Vagina (tissue), 2 donors: Measurements from ENCODE around the gene VTI1A. TPM values are rescaled to one million over a fixed set of nuclear protein-coding genes. Genes with fewer than 3 reads are reported as not detected.
"Not testable (repeated sequence)": the region's sequence is repeated elsewhere in the genome, so short reads cannot be mapped to it uniquely, and the experiment has no call there.

ENCODE experiments used
- DNase-seq, 2 donors: peaks; one replicate each; pipeline ENCODE4 v3.0.0-alpha.2; 2017; ENCODE audit errors: extremely low spot score in 2 of 2
- H3K27ac ChIP-seq: fragments of 200-600 bp; sonication (generic); one replicate; pipeline ENCODE4 v1.5.1; 2019
- H3K27me3 ChIP-seq: fragments of 200-600 bp; sonication (generic); one replicate; pipeline ENCODE4 v1.5.1; 2019
- H3K36me3 ChIP-seq, 2 donors: fragments of 200-600 bp; sonication (generic); one replicate each; pipeline ENCODE4 v1.5.1; 2017 to 2019
- H3K4me1 ChIP-seq: fragments of 200-600 bp; sonication (generic); one replicate; pipeline ENCODE4 v1.5.1; 2019
- H3K4me3 ChIP-seq, 2 donors: fragments of 200-600 bp; sonication (generic); 1 replicate in 1 of 2; 2 replicates in 1 of 2; pipeline ENCODE4 v1.5.1; 2016 to 2019
- H3K9me3 ChIP-seq: fragments of 200-600 bp; sonication (generic); one replicate; pipeline ENCODE4 v1.5.1; 2019
- CTCF ChIP-seq, 3 experiments: fragments of 450-650 bp in 2 of 3; fragments of 200-600 bp in 1 of 3; sonication (generic) in 1 of 3; IDR thresholded peaks; one replicate each; pipeline ENCODE4 v1.5.1; 2017 to 2019; ENCODE audit warnings: antibody characterized with exemption in 3 of 3, mild to moderate bottlenecking in 2 of 3, moderate library complexity in 2 of 3
- POLR2A ChIP-seq, 2 donors: fragments of 450-650 bp; IDR thresholded peaks; one replicate each; pipeline ENCODE4 v1.6.1; 2017; ENCODE audit warnings: antibody characterized with exemption in 2 of 2, mild to moderate bottlenecking in 2 of 2, moderate library complexity in 2 of 2
- POLR2AphosphoS5 ChIP-seq, 2 donors: sonication (generic); formaldehyde crosslinking; IDR thresholded peaks; one replicate each; pipeline ENCODE4 v1.9.0; 2017; ENCODE audit warnings: antibody characterized with exemption in 2 of 2, mild to moderate bottlenecking in 2 of 2, low read depth in 1 of 2; ENCODE audit not compliant: insufficient read depth in 1 of 2
- intact Hi-C: fragments of 100-400 bp; cut with DNase I; formaldehyde crosslinking; loops from one replicate; pipeline ENCODE4 v1.15.1; 2023
- total RNA-seq: library from RNA; depleted of rRNA; stranded (reverse); fragments of >200 nt; gene quantifications from one replicate; pipeline ENCODE4 v1.2.3, GENCODE V29; 2016

VTI1A gene
- total RNA-seq, result 49.1 TPM

GRCh38 chr10:112446855-112447619, at the start of gene VTI1A, which contains the start of gene ZDHHC6:
Gene VTI1A, plus strand, starts transcription at chr10:112447215. Its CDS starts 159 bp downstream, at chr10:112447374.
Gene ZDHHC6, minus strand, starts transcription at chr10:112446914. Its CDS starts 1,478 bp downstream, at chr10:112445436.
- Histone ChIP-seq H3K36me3 (peaks cover 0 to 1% of the 10 kb centered on the region in 2 donors), H3K9me3 (no peaks in the 10 kb centered on the region), H3K27ac (peak within 1 kb of the TSS; percentile 89), H3K4me1 (peaks cover 29% of the 10 kb centered on the region), H3K27me3 (no peaks in the 10 kb centered on the region), H3K4me3 (peak within 1 kb of the TSS; percentile 82 to 94)
- intact Hi-C loops, result no loop called here
- no peak for DNase-seq
- TF ChIP-seq POLR2A (IDR thresholded peaks at IDR 0.05), result no peak
- peak; percentile 79 to 84 for TF ChIP-seq POLR2AphosphoS5 (IDR thresholded peaks at IDR 0.05; ENCODE audit: insufficient read depth in 1 of 2, low read depth in 1 of 2)
- TF ChIP-seq CTCF (IDR thresholded peaks at IDR 0.05), result peak in 1 of 3 experiments; percentile 20

- H3K36me3 ChIP-seq, result no peaks in the 10 kb centered on the region
- intact Hi-C loops, result no loop called here
Measured at GRCh38 chr10:112397592-112397991, 49.4 kb upstream of the VTI1A start.

GRCh38 chr10:112402917-112403316, 44.1 kb upstream of the VTI1A start:
- intact Hi-C loops, result no loop called here
- TF ChIP-seq POLR2AphosphoS5 (IDR thresholded peaks at IDR 0.05; ENCODE audit: insufficient read depth in 1 of 2, low read depth in 1 of 2), result no peak
- TF ChIP-seq CTCF (IDR thresholded peaks at IDR 0.05), result no peak
- TF ChIP-seq POLR2A (IDR thresholded peaks at IDR 0.05), result no peak
- Histone ChIP-seq H3K27me3 (no peaks in the 10 kb centered on the region), H3K36me3 (no peaks in the 10 kb centered on the region), H3K4me1 (no peaks in the 10 kb centered on the region), H3K9me3 (no peaks in the 10 kb centered on the region), H3K4me3 (no peak overlapping the region), H3K27ac (no peak overlapping the region)
- no peak for DNase-seq

More at GRCh38 chr10:112397592-112397991, 49.4 kb upstream of the VTI1A start:
- H3K4me1 ChIP-seq, result no peaks in the 10 kb centered on the region
- H3K27ac ChIP-seq, result no peak overlapping the region
- TF ChIP-seq POLR2AphosphoS5 (IDR thresholded peaks at IDR 0.05; ENCODE audit: insufficient read depth in 1 of 2, low read depth in 1 of 2), result no peak
- no peak for TF ChIP-seq POLR2A (IDR thresholded peaks at IDR 0.05)
- TF ChIP-seq CTCF (IDR thresholded peaks at IDR 0.05), result no peak
- no peak overlapping the region for H3K4me3 ChIP-seq
- DNase-seq, result no peak
- no peaks in the 10 kb centered on the region for H3K27me3 ChIP-seq
- H3K9me3 ChIP-seq, result no peaks in the 10 kb centered on the region

- no peaks in the 10 kb centered on the region for H3K36me3 ChIP-seq
Measured at GRCh38 chr10:112404617-112405016, 42.4 kb upstream of the VTI1A start.

GRCh38 chr10:112406806-112407205, 40.2 kb upstream of the VTI1A start:
- intact Hi-C loops, H3K4me1 ChIP-seq, DNase-seq, H3K9me3 ChIP-seq, H3K4me3 ChIP-seq, H3K27ac ChIP-seq, H3K27me3 ChIP-seq, H3K36me3 ChIP-seq: not testable (repeated sequence)

More at GRCh38 chr10:112404617-112405016, 42.4 kb upstream of the VTI1A start:
- intact Hi-C loops, result no loop called here
- Histone ChIP-seq H3K27me3 (no peaks in the 10 kb centered on the region), H3K9me3 (no peaks in the 10 kb centered on the region), H3K4me1 (no peaks in the 10 kb centered on the region), H3K27ac (no peak overlapping the region), H3K4me3 (no peak overlapping the region)
- TF ChIP-seq CTCF (IDR thresholded peaks at IDR 0.05) (no peak), POLR2AphosphoS5 (IDR thresholded peaks at IDR 0.05; ENCODE audit: insufficient read depth in 1 of 2, low read depth in 1 of 2) (no peak), POLR2A (IDR thresholded peaks at IDR 0.05) (no peak)
- no peak for DNase-seq
